K562 (cell line): ENCODE data around the gene CDCA3. TPM values are rescaled to one million over a fixed set of nuclear protein-coding genes. Genes with fewer than 3 reads are reported as not detected.

Experiments
- CREM ChIP-seq: IDR thresholded peaks from 2 replicates; pipeline ENCODE4 v1.6.1; 2014; ENCODE audit warnings: antibody characterized with exemption, low read depth
- ELK3 ChIP-seq: fragments of 450-650 bp; formaldehyde crosslinking; IDR thresholded peaks from 2 replicates; pipeline ENCODE4 v1.4.0; 2020; ENCODE audit warnings: mild to moderate bottlenecking
- ETS1 ChIP-seq: conservative IDR thresholded peaks from 2 replicates; pipeline ENCODE4 v1.6.1; 2011; ENCODE audit warnings: low read depth, mild to moderate bottlenecking, low read length; ENCODE audit not compliant: control insufficient read depth
- FOXP1 ChIP-seq: sonication (generic); formaldehyde crosslinking; IDR thresholded peaks from 2 replicates; pipeline ENCODE4 v1.8.0; 2022; ENCODE audit warnings: mild to moderate bottlenecking, missing genetic modification reagents
- GMEB1 ChIP-seq: fragments of 250-450 bp; sonication (Bioruptor Pico); IDR thresholded peaks from 2 replicates; pipeline ENCODE4 v1.4.0; 2020; ENCODE audit warnings: mild to moderate bottlenecking
- PHF21A ChIP-seq: fragments of 450-650 bp; IDR thresholded peaks from 2 replicates; pipeline ENCODE4 v1.6.1; 2017; ENCODE audit warnings: low read depth, borderline replicate concordance
- POLR3G ChIP-seq: IDR thresholded peaks from 2 replicates; pipeline ENCODE4 v1.6.1; 2011; ENCODE audit not compliant: insufficient read length, insufficient replicate concordance; ENCODE audit errors: extremely low read depth
- POU5F1 ChIP-seq: fragments of 150-350 bp; IDR thresholded peaks from 2 replicates; pipeline ENCODE4 v1.6.1; 2014; ENCODE audit warnings: borderline replicate concordance, low read length, low read depth, mild to moderate bottlenecking; ENCODE audit not compliant: partially characterized antibody
- RBM22 ChIP-seq: fragments of 200-400 bp; formaldehyde crosslinking; IDR thresholded peaks from 2 replicates; pipeline ENCODE4 v1.6.1; 2018; ENCODE audit warnings: low read length, low read depth; ENCODE audit not compliant: poor library complexity, severe bottlenecking
- SMARCA5 ChIP-seq: fragments of 450-650 bp; IDR thresholded peaks from 2 replicates; pipeline ENCODE4 v1.6.1; 2016
- UBTF ChIP-seq, 2 experiments: IDR thresholded peaks; 2 replicates each; pipeline ENCODE4 v1.6.1; 2012; ENCODE audit warnings: improper control_type of control experiment in 2 of 2, low read depth in 2 of 2, low read length in 2 of 2, borderline replicate concordance in 1 of 2
- ZBTB8A ChIP-seq: fragments of 450-650 bp; IDR thresholded peaks from 2 replicates; pipeline ENCODE4 v1.6.1; 2018; ENCODE audit warnings: mild to moderate bottlenecking, moderate library complexity; ENCODE audit not compliant: partially characterized antibody
- ZNF431 ChIP-seq: sonication (generic); formaldehyde crosslinking; IDR thresholded peaks from 2 replicates; pipeline ENCODE4 v1.8.0; 2022; ENCODE audit warnings: mild to moderate bottlenecking, missing genetic modification reagents
- ZNF717 ChIP-seq: fragments of 250-450 bp; sonication (Bioruptor Pico); IDR thresholded peaks from 2 replicates; pipeline ENCODE4 v1.5.0; 2021
- polyA plus RNA-seq, 8 experiments: library from polyadenylated mRNA; depleted of rRNA in 4 of 8; stranded (reverse) in 5 of 8; unstranded in 3 of 8; fragments of >200 nt; fragmentation: Nextera tagmentation in 2 of 8; fragmentation: Illumina TruSeq in 1 of 8; extraction: Ambion mirVana in 2 of 8; extraction: Trizol in 1 of 8; gene quantifications; 2 replicates each; pipeline versions ENCODE4 v1.2.1 to v1.2.3, GENCODE V29; 2011 to 2014; ENCODE audit warnings: inconsistent platforms in 1 of 8, missing spikeins in 1 of 8
- total RNA-seq, 7 experiments: library from RNA; depleted of rRNA in 6 of 7; stranded (reverse); fragments of >200 nt in 6 of 7; fragmentation: Illumina TruSeq in 2 of 7; extraction: Trizol in 2 of 7; gene quantifications; 2 replicates each; pipeline versions ENCODE4 v1.2.1 to v1.2.3, GENCODE V29; 2011 to 2021; ENCODE audit warnings: low replicate concordance in 1 of 7

CDCA3 gene
- total and polyA plus RNA-seq, 9 of the 15 experiments (the other 6 are each of a cell fraction or from before 2014, with no cell fraction given), result 24.2 to 80.8 (median 55.1) TPM

GRCh38 chr12:6828781-6829535 is 22.1 kb downstream of the CDCA3 start (continued):
- TF ChIP-seq POU5F1, result no peak
- TF ChIP-seq RBM22, result no peak
- no peak for TF ChIP-seq ETS1
- TF ChIP-seq POLR3G, result no peak
- TF ChIP-seq UBTF (IDR thresholded peaks at IDR 0.05; ENCODE audit: borderline replicate concordance in 1 of 2, low read depth in 2 of 2, low read length in 2 of 2), result no peak
- 0 out of 2 replicates have a peak, but pooled peaks have one; percentile 5 for TF ChIP-seq FOXP1 (CRISPR knock-in tag)
- no peak for TF ChIP-seq ELK3
- TF ChIP-seq GMEB1, result no peak
- 0 out of 2 replicates have a peak, but pooled peaks have one; percentile 22 for TF ChIP-seq PHF21A
- TF ChIP-seq CREM, result peak; percentile 31; the same call in 1 of the 2 replicates
- no peak for TF ChIP-seq ZNF431
- no peak for TF ChIP-seq ZBTB8A
- TF ChIP-seq ZNF717, result no peak
- TF ChIP-seq SMARCA5, result 0 out of 2 replicates have a peak, but pooled peaks have one; percentile 19
